Hepatocyte (in vitro differentiated cells): Measurements from ENCODE around the gene CD81. TPM values are rescaled to one million over a fixed set of nuclear protein-coding genes. Genes with fewer than 3 reads are reported as not detected.

Experiments
- DNase-seq: peaks from one replicate; pipeline ENCODE4 v3.0.0-alpha.2; 2016; ENCODE audit warnings: low spot score
- H2AFZ ChIP-seq: fragments of 200-600 bp; sonication (generic); 2 replicates; pipeline ENCODE4 v1.6.0; 2016; ENCODE audit warnings: antibody characterized with exemption, mild to moderate bottlenecking
- H3K27ac ChIP-seq: fragments of 200-600 bp; sonication (generic); 2 replicates; pipeline ENCODE4 v1.5.1; 2016; ENCODE audit warnings: mild to moderate bottlenecking
- H3K27me3 ChIP-seq: fragments of 200-600 bp; sonication (generic); 2 replicates; pipeline ENCODE4 v1.6.1; 2016
- H3K36me3 ChIP-seq: fragments of 200-600 bp; sonication (generic); replicated peaks from 2 replicates; pipeline ENCODE4 v1.5.1; 2016; ENCODE audit warnings: low read depth; ENCODE audit not compliant: insufficient read depth
- H3K4me1 ChIP-seq: fragments of 200-600 bp; sonication (generic); 2 replicates; pipeline ENCODE4 v1.5.1; 2016; ENCODE audit warnings: mild to moderate bottlenecking, moderate library complexity; ENCODE audit not compliant: insufficient read depth
- H3K4me2 ChIP-seq: fragments of 200-600 bp; sonication (generic); 2 replicates; pipeline ENCODE4 v1.6.0; 2016
- H3K4me3 ChIP-seq: fragments of 200-600 bp; sonication (generic); 2 replicates; pipeline ENCODE4 v1.5.1; 2016; ENCODE audit warnings: mild to moderate bottlenecking
- H3K79me2 ChIP-seq: fragments of 200-600 bp; sonication (generic); 2 replicates; pipeline ENCODE4 v1.6.0; 2017; ENCODE audit warnings: mild to moderate bottlenecking
- H3K9me2 ChIP-seq: fragments of 200-600 bp; sonication (generic); replicated peaks from 2 replicates; pipeline ENCODE4 v1.6.0; 2017; ENCODE audit warnings: mild to moderate bottlenecking; ENCODE audit not compliant: insufficient read depth
- H3K9me3 ChIP-seq: fragments of 200-600 bp; sonication (generic); 2 replicates; pipeline ENCODE4 v1.5.1; 2016; ENCODE audit warnings: low read depth, mild to moderate bottlenecking
- H4K20me1 ChIP-seq: fragments of 200-600 bp; sonication (generic); 2 replicates; pipeline ENCODE4 v1.6.0; 2016; ENCODE audit warnings: mild to moderate bottlenecking; ENCODE audit not compliant: insufficient read depth, poor library complexity, severe bottlenecking
- EZH2 ChIP-seq: fragments of 200-600 bp; sonication (generic); IDR thresholded peaks from 2 replicates; pipeline ENCODE4 v1.6.1; 2016; ENCODE audit warnings: antibody characterized with exemption, mild to moderate bottlenecking, borderline replicate concordance
- EZH2phosphoT487 ChIP-seq: fragments of 200-600 bp; sonication (generic); IDR thresholded peaks from one replicate; pipeline ENCODE4 v1.6.1; 2018; ENCODE audit warnings: antibody characterized with exemption, mild to moderate bottlenecking, low read depth, moderate library complexity; ENCODE audit not compliant: unreplicated experiment, severe bottlenecking
- WGBS: methylation state at CpG from one replicate; pipeline ENCODE4 v1.1.6; 2016; ENCODE audit warnings: low lambda C conversion rate; ENCODE audit errors: missing lambda C conversion rate; 5-methylcytosine and 5-hydroxymethylcytosine counted together
- polyA plus RNA-seq: library from polyadenylated mRNA; unstranded; fragments of >200 nt; fragmentation: Nextera tagmentation; extraction: Ambion mirVana; gene quantifications from 2 replicates; pipeline ENCODE4 v1.2.1, GENCODE V29; 2016
- total RNA-seq: library from RNA; depleted of rRNA; stranded (reverse); fragments of >200 nt; gene quantifications from 2 replicates; pipeline ENCODE4 v1.2.3, GENCODE V29; 2014
- TF ChIP-seq, protein P1 (sequence below): fragments of 200-600 bp; sonication (generic); IDR thresholded peaks from 2 replicates; pipeline ENCODE4 v1.5.1; 2016; ENCODE audit warnings: antibody characterized with exemption, mild to moderate bottlenecking; ENCODE audit not compliant: poor library complexity

CD81 gene
- total and polyA plus RNA-seq, 2 experiments from 2014 or later, result 233 to 472 TPM

- WGBS, result 95% methylated on average over 26 of the region's 26 CpGs
- Histone ChIP-seq H4K20me1 (peaks cover 60% of the 10 kb centered on the region), H3K9me3 (no peaks in the 10 kb centered on the region), H3K27ac (no peak overlapping the region), H3K4me3 (no peak overlapping the region), H3K79me2 (peaks cover 42% of the 10 kb centered on the region), H2AFZ (no peak overlapping the region), H3K4me2 (no peak overlapping the region), H3K36me3 (no peaks in the 10 kb centered on the region), H3K9me2 (no peaks in the 10 kb centered on the region), H3K27me3 (no peaks in the 10 kb centered on the region), H3K4me1 (peaks cover 15% of the 10 kb centered on the region)
- DNase-seq, result no peak
- no peak for TF ChIP-seq EZH2phosphoT487
- TF ChIP-seq EZH2, result no peak
- TF ChIP-seq, protein P1, sequence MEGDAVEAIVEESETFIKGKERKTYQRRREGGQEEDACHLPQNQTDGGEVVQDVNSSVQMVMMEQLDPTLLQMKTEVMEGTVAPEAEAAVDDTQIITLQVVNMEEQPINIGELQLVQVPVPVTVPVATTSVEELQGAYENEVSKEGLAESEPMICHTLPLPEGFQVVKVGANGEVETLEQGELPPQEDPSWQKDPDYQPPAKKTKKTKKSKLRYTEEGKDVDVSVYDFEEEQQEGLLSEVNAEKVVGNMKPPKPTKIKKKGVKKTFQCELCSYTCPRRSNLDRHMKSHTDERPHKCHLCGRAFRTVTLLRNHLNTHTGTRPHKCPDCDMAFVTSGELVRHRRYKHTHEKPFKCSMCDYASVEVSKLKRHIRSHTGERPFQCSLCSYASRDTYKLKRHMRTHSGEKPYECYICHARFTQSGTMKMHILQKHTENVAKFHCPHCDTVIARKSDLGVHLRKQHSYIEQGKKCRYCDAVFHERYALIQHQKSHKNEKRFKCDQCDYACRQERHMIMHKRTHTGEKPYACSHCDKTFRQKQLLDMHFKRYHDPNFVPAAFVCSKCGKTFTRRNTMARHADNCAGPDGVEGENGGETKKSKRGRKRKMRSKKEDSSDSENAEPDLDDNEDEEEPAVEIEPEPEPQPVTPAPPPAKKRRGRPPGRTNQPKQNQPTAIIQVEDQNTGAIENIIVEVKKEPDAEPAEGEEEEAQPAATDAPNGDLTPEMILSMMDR, result no peak
Observed at GRCh38 chr11:2392241-2392959, 15.3 kb downstream of the CD81 start.

GRCh38 chr11:2393111-2393868 lies 16.2 kb downstream of the CD81 start:
- no peaks in the 10 kb centered on the region for H3K27me3 ChIP-seq
- TF ChIP-seq EZH2 (no peak), EZH2phosphoT487 (no peak)
- TF ChIP-seq, protein P1, result no peak
- H3K27ac ChIP-seq, result no peak overlapping the region
- H3K4me2 ChIP-seq, result no peak overlapping the region
- H4K20me1 ChIP-seq, result peaks cover 51% of the 10 kb centered on the region
- no peak overlapping the region for H3K4me3 ChIP-seq
- H3K79me2 ChIP-seq, result peaks cover 33% of the 10 kb centered on the region
- H3K9me2 ChIP-seq, result no peaks in the 10 kb centered on the region
- H3K4me1 ChIP-seq, result peaks cover 15% of the 10 kb centered on the region
- H2AFZ ChIP-seq, result no peak overlapping the region
- WGBS, result 94% methylated on average over 24 of the region's 27 CpGs
- H3K9me3 ChIP-seq, result no peaks in the 10 kb centered on the region
- H3K36me3 ChIP-seq, result no peaks in the 10 kb centered on the region
- DNase-seq, result no peak

- no peak overlapping the region for H3K4me3 ChIP-seq
- no peaks in the 10 kb centered on the region for H3K36me3 ChIP-seq
- H3K4me1 ChIP-seq, result peaks cover 10% of the 10 kb centered on the region
- DNase-seq, result no peak
- H3K9me3 ChIP-seq, result no peaks in the 10 kb centered on the region
- H3K27ac ChIP-seq, result no peak overlapping the region
- peaks cover 43% of the 10 kb centered on the region for H4K20me1 ChIP-seq
- no peak overlapping the region for H2AFZ ChIP-seq
- H3K4me2 ChIP-seq, result no peak overlapping the region
- no peaks in the 10 kb centered on the region for H3K27me3 ChIP-seq
- WGBS, result 92% methylated on average over 31 of the region's 34 CpGs
- H3K79me2 ChIP-seq, result peaks cover 25% of the 10 kb centered on the region
- H3K9me2 ChIP-seq, result no peaks in the 10 kb centered on the region
- no peak for TF ChIP-seq EZH2
- TF ChIP-seq, protein P1, result no peak
- no peak for TF ChIP-seq EZH2phosphoT487
Observed at GRCh38 chr11:2393941-2394817, 17.1 kb downstream of the CD81 start.
